ENCODE measurements around the gene GNPNAT1. TPM values are rescaled to one million over a fixed set of nuclear protein-coding genes. Genes with fewer than 3 reads are reported as not detected.

Gene GNPNAT1
- total and polyA plus RNA-seq, 2 of the 4 experiments (the other 2 are of a cell fraction): 19.4 to 30.5 TPM

GRCh38 chr14:52789118-52789517, 2.3 kb downstream of the GNPNAT1 start:
- Histone ChIP-seq H3K36me3 (ENCODE audit: control insufficient read depth, insufficient read depth, low read length) (no peaks in the 10 kb centered on the region), H2BK20ac (ENCODE audit: low read depth, low read length) (no peak overlapping the region), H2AK9ac (replicated peaks; ENCODE audit: low read depth, low read length, poor library complexity) (no peak overlapping the region), H3K23ac (ENCODE audit: low read depth, low read length) (peak overlapping the region; percentile 56; the same call in 1 of the 2 replicates), H3K9me1 (ENCODE audit: insufficient read depth, low read length) (peaks cover 6% of the 10 kb centered on the region; the same call in 1 of the 2 replicates), H3K79me1 (ENCODE audit: low read depth in 1 of 2, low read length in 2 of 2) (peaks cover 14 to 52% of the 10 kb centered on the region in 2 experiments; a peak in 3 of 4 replicates), H3K4ac (ENCODE audit: low read depth, low read length) (no peak overlapping the region), H4K20me1 (ENCODE audit: insufficient read depth, low read length) (peaks cover 8% of the 10 kb centered on the region), H3K56ac (ENCODE audit: extremely low read depth, insufficient read depth, low read length) (no peak overlapping the region; the same call in 1 of the 2 replicates), H4K91ac (ENCODE audit: insufficient read depth, low read depth, low read length) (no peak overlapping the region), H3K18ac (ENCODE audit: low read depth, low read length) (no peak overlapping the region), H2BK5ac (ENCODE audit: low read depth, low read length, poor library complexity, severe bottlenecking) (no peak overlapping the region), H3K27me3 (ENCODE audit: control insufficient read depth, insufficient read depth, low read length) (no peaks in the 10 kb centered on the region), H3K4me2 (ENCODE audit: low read depth, low read length) (peak overlapping the region; percentile 63), H3K27ac (ENCODE audit: insufficient read depth, low read length) (no peak overlapping the region), H2BK15ac (ENCODE audit: low read depth, low read length) (no peak overlapping the region), H3K14ac (replicated peaks; ENCODE audit: low read depth, low read length) (no peak overlapping the region), H3K9ac (ENCODE audit: low read depth, low read length) (no peak overlapping the region), H4K5ac (ENCODE audit: low read depth, low read length) (no peak overlapping the region), H3K9me3 (ENCODE audit: control insufficient read depth, insufficient read depth, low read length) (no peaks in the 10 kb centered on the region), H2AK5ac (ENCODE audit: low read depth, low read length) (no peak overlapping the region), H2BK120ac (ENCODE audit: low read depth, low read length) (no peak overlapping the region), H4K8ac (ENCODE audit: low read depth in 2 of 2, low read length in 2 of 2) (no peak overlapping the region; a peak in 1 of 4 replicates), H3K4me3 (ENCODE audit: insufficient read depth, low read depth, low read length) (no peak overlapping the region), H2AFZ (replicated peaks; ENCODE audit: low read length, poor library complexity) (no peak overlapping the region), H3K4me1 (ENCODE audit: control insufficient read depth, insufficient read depth, low read length) (no peaks in the 10 kb centered on the region; the same call in 1 of the 2 replicates)
- ChIA-PET POLR2A (ENCODE audit: unreplicated experiment) (no interaction called here), CTCF (no interaction called here)
- TF ChIP-seq CHD1 (IDR thresholded peaks at IDR 0.05; ENCODE audit: low read depth, low read length) (no peak), BHLHE40 (IDR thresholded peaks at IDR 0.05; ENCODE audit: low read depth, low read length) (no peak)
- DNase-seq (no peak), ATAC-seq (ENCODE audit: low read depth) (no peak)
- dilution Hi-C loops (cut with HindIII; ENCODE audit: low sequenced_read_pairs, unreplicated experiment) (no loop called here), in situ Hi-C loops (cut with MboI; ENCODE audit: low sequenced_read_pairs) (no loop called here), intact Hi-C loops (cut with micrococcal nuclease) (no loop called here)
- no CpG with 5 or more reads among the region's 2 CpGs for WGBS, 2 experiments (ENCODE audit: extremely low coverage in 2 of 2, insufficient read length in 1 of 2)
- no TSS peak for BruUV-seq (replicated peaks)

Measured in IMR-90 (cell line).